Measurements from ENCODE around the gene C2orf76. TPM values are rescaled to one million over a fixed set of nuclear protein-coding genes. Genes with fewer than 3 reads are reported as not detected.

C2orf76 gene
- total RNA-seq, 1 experiment from 2014 or later, result 9.7 TPM

DNA sequence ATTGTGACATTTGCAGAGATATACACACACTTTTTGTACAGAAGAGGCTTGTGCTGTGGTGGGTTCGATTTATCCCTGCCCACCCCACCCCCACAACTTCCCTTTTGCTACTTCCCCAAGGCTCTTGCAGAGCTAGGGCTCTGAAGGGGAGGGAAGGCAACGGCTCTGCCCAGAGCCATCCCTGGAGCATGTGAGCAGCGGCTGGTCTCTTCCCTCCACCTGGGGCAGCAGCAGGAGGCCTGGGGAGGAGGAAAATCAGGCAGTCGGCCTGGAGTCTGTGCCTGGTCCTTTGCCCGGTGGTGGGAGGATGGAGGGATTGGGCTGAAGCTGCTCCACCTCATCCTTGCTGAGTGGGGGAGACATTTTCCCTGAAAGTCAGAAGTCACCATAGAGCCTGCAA, 103.0 kb downstream of the C2orf76 start:
- TF ChIP-seq, protein P1, sequence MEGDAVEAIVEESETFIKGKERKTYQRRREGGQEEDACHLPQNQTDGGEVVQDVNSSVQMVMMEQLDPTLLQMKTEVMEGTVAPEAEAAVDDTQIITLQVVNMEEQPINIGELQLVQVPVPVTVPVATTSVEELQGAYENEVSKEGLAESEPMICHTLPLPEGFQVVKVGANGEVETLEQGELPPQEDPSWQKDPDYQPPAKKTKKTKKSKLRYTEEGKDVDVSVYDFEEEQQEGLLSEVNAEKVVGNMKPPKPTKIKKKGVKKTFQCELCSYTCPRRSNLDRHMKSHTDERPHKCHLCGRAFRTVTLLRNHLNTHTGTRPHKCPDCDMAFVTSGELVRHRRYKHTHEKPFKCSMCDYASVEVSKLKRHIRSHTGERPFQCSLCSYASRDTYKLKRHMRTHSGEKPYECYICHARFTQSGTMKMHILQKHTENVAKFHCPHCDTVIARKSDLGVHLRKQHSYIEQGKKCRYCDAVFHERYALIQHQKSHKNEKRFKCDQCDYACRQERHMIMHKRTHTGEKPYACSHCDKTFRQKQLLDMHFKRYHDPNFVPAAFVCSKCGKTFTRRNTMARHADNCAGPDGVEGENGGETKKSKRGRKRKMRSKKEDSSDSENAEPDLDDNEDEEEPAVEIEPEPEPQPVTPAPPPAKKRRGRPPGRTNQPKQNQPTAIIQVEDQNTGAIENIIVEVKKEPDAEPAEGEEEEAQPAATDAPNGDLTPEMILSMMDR (IDR thresholded peaks at IDR 0.05; ENCODE audit: unreplicated experiment), result no peak
- intact Hi-C loops (cut with micrococcal nuclease), result no loop called here
- CTCF ChIA-PET, result interaction anchor here (0.7 to 5.3 kb wide), 12 partner anchors 12 to 381 kb away, joined by 3 to 119 read pairs (median 5); no protein-coding TSS in a partner anchor

GRCh38 chr2:119263025-119263424, 103.6 kb downstream of the C2orf76 start:
- Mint-ChIP-seq H3K4me3 (ENCODE audit: unreplicated experiment) (no peak overlapping the region), H3K36me3 (ENCODE audit: insufficient read depth, unreplicated experiment) (peaks cover 32% of the 10 kb centered on the region), H3K9me3 (ENCODE audit: unreplicated experiment) (no peaks in the 10 kb centered on the region), H3K27ac (ENCODE audit: low read depth, unreplicated experiment) (no peak overlapping the region), H3K27me3 (ENCODE audit: insufficient read depth, unreplicated experiment) (no peaks in the 10 kb centered on the region), H3K4me1 (ENCODE audit: insufficient read depth, unreplicated experiment) (peaks cover 9% of the 10 kb centered on the region)
- no TSS peak for BruUV-seq (replicated peaks)
- intact Hi-C loops (cut with micrococcal nuclease), result no loop called here
- TF ChIP-seq, protein P1 (IDR thresholded peaks at IDR 0.05; ENCODE audit: unreplicated experiment), result no peak
- DNase-seq (ENCODE audit: unreplicated experiment), result no peak
- ChIA-PET CTCF (interaction anchor here (0.7 to 5.3 kb wide), 3 partner anchors 12 to 381 kb away, joined by 3 to 119 read pairs (median 14); no protein-coding TSS in a partner anchor), POLR2A (interaction anchor here (1.3 kb wide), 1 partner anchor 38 kb away, joined by 4 read pairs; no protein-coding TSS in a partner anchor)

More for the DNA sequence above, 103.0 kb downstream of the C2orf76 start:
- DNase-seq (ENCODE audit: unreplicated experiment), result no peak
- Mint-ChIP-seq H3K27ac (ENCODE audit: low read depth, unreplicated experiment) (no peak overlapping the region), H3K9me3 (ENCODE audit: unreplicated experiment) (no peaks in the 10 kb centered on the region), H3K4me3 (ENCODE audit: unreplicated experiment) (no peak overlapping the region), H3K36me3 (ENCODE audit: insufficient read depth, unreplicated experiment) (peaks cover 30% of the 10 kb centered on the region), H3K4me1 (ENCODE audit: insufficient read depth, unreplicated experiment) (peaks cover 9% of the 10 kb centered on the region), H3K27me3 (ENCODE audit: insufficient read depth, unreplicated experiment) (no peaks in the 10 kb centered on the region)
- BruUV-seq (replicated peaks), result no TSS peak
- POLR2A ChIA-PET, result interaction anchor here (1.2 kb wide), 1 partner anchor 10 kb away, joined by 3 read pairs; no protein-coding TSS in a partner anchor

- ChIA-PET CTCF (interaction anchor here (0.7 to 0.9 kb wide), 3 partner anchors 30 to 1255 kb away, joined by 3 to 5 read pairs (median 4); no protein-coding TSS in a partner anchor), POLR2A (no interaction called here)
- no TSS peak for BruUV-seq (replicated peaks)
- Mint-ChIP-seq H3K27ac (ENCODE audit: low read depth, unreplicated experiment) (no peak overlapping the region), H3K36me3 (ENCODE audit: insufficient read depth, unreplicated experiment) (peaks cover 45% of the 10 kb centered on the region), H3K4me3 (ENCODE audit: unreplicated experiment) (no peak overlapping the region), H3K9me3 (ENCODE audit: unreplicated experiment) (no peaks in the 10 kb centered on the region), H3K27me3 (ENCODE audit: insufficient read depth, unreplicated experiment) (no peaks in the 10 kb centered on the region), H3K4me1 (ENCODE audit: insufficient read depth, unreplicated experiment) (no peaks in the 10 kb centered on the region)
- TF ChIP-seq, protein P1 (IDR thresholded peaks at IDR 0.05; ENCODE audit: unreplicated experiment), result no peak
- intact Hi-C loops (cut with micrococcal nuclease), result no loop called here
- no peak for DNase-seq (ENCODE audit: unreplicated experiment)
These were observed 105.0 kb downstream of the C2orf76 start for GRCh38 chr2:119261493-119262225.

DNA sequence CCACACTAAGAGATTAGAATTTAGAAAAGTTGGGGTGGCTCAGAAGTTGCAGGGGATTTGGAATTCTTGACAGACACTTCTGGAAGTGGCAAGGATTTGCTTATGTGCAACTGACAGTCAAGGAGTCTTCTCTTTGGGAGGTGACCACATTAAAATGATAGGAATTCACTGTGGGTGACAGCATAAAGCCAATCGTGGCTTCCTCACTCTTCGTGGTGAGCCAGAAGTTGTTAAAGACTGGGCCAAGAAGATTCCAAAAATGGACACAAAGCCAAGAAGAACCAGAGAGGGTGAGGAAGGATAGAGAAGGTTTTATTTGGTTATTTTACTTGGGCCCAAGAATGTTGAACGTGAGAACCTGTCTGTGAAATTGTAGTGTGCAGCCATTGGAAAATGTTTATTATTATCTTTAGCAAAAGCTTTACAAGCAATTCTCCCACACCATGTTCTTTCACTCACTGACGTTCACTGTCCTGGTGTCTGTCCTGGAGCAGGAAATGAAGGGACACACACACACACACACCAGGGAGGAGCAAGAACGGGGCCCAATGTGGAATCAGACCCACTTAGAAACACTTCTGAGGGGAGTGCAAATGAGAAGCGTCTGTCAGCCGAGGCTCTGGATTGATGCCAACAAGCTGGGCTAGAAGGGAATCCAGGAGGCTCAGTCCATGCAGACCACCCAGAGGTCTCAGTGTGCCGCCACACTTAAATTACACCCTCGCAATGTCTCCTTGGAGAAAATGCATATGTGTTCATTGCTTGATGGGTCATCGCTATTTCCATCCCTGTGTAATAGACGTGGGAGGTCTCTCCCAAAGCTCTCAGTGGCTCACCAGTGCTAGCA, 105.8 kb downstream of the C2orf76 start:
- no peaks in the 10 kb centered on the region for H3K9me3 Mint-ChIP-seq (ENCODE audit: unreplicated experiment)
- intact Hi-C loops (cut with micrococcal nuclease), result no loop called here
- H3K27me3 Mint-ChIP-seq (ENCODE audit: insufficient read depth, unreplicated experiment), result no peaks in the 10 kb centered on the region
- BruUV-seq (replicated peaks), result no TSS peak
- no peak overlapping the region for H3K27ac Mint-ChIP-seq (ENCODE audit: low read depth, unreplicated experiment)
- H3K4me1 Mint-ChIP-seq (ENCODE audit: insufficient read depth, unreplicated experiment), result no peaks in the 10 kb centered on the region
- H3K4me3 Mint-ChIP-seq (ENCODE audit: unreplicated experiment), result no peak overlapping the region
- POLR2A ChIA-PET, result no interaction called here
- TF ChIP-seq, protein P1 (IDR thresholded peaks at IDR 0.05; ENCODE audit: unreplicated experiment), result no peak
- CTCF ChIA-PET, result interaction anchor here (0.7 to 0.9 kb wide), 2 partner anchors 31 to 1255 kb away, joined by 3 to 5 read pairs; no protein-coding TSS in a partner anchor
- peaks cover 53% of the 10 kb centered on the region for H3K36me3 Mint-ChIP-seq (ENCODE audit: insufficient read depth, unreplicated experiment)
- no peak for DNase-seq (ENCODE audit: unreplicated experiment)
